HG03571 (cell line): Measurements from ENCODE around the gene GPR55.

Experiments used
- ATAC-seq: cut with Tn5 transposase; IDR thresholded peaks from one replicate; pipeline ENCODE4 v1.9.1; 2021; ENCODE audit not compliant: unreplicated experiment

GPR55 gene

GRCh38 chr2:230885463-230886130 lies 39.4 kb downstream of the GPR55 start:
- no peak for ATAC-seq

DNA sequence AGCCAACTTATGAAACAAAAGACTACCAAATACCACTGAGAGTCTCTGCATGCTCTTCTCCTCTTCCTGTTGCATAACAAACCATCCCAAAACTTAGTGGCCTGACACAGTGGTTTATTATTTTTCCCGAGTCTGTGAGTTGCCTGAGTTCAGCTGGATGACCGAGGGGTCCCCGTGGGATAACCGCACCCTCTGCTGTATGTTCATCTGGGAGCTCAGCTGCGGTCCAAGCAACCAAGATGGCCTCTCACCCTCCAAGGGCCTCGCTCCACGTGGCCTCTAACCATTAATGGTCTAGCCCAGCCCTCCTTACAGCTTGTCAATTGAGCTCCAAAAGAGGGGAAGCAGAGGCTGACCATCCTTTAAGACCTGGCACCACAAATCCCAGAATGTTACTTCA lies 43.2 kb downstream of the GPR55 start:
- ATAC-seq = no peak

GRCh38 chr2:230879891-230880290 lies 45.2 kb downstream of the GPR55 start:
- no peak for ATAC-seq

- ATAC-seq = no peak
Observed at GRCh38 chr2:230879271-230879882, 45.7 kb downstream of the GPR55 start.

GRCh38 chr2:230878599-230879188 lies 46.3 kb downstream of the GPR55 start:
- ATAC-seq = no peak

GRCh38 chr2:230877759-230878598 lies 47.1 kb downstream of the GPR55 start:
- ATAC-seq = no peak

DNA sequence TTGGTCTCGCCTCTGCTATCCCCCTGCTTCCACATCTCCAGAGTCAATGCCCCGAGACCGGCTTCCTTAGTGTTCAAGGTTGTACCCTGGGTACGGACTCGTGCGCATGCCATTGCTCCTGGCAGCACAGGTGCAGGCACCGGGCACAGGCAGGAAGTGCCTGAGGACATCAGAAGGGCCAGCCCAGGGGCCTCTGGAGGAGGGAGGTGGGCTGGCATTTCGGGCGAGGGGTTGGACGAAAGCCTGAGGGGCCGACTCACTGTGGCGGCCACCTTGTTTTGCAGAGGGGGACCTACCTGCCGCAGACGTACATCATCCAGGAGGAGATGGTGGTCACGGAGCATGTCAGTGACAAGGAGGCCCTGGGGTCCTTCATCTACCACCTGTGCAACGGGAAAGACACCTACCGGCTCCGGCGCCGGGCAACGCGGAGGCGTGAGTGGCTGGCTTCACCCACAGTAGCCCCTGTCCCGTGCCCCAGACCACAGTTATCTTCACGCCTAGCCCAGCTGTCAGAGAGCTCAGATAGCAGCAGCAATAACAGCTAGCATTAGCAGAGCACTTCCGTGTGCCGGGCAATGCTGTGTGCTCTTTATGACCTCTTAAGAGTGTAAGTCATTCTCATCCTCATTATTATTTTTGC lies 47.8 kb downstream of the GPR55 start:
- no peak for ATAC-seq

- no peak for ATAC-seq
Observed at GRCh38 chr2:230875347-230876315, 49.4 kb downstream of the GPR55 start.

GRCh38 chr2:230874876-230875275 lies 50.2 kb downstream of the GPR55 start:
- ATAC-seq = no peak

DNA sequence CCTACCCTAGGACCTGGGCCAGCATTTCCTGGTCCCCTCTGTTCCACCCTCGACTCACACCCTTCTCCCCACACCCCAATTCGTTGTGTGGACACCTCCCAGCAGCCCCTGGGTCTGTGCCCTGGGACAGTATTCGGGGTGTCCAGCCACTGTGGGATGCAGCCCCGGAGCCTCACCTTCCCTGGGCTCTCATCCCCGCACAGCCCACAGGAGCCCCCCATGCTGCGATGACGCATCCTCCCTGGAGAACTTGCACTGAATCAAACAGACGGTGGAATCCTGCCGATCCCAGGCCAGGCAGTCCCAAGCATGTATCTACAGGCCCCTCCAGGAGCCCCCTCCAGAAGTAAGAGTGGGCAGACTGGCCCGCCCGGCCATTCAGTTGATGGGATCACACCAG lies 50.6 kb downstream of the GPR55 start:
- ATAC-seq = no peak

DNA sequence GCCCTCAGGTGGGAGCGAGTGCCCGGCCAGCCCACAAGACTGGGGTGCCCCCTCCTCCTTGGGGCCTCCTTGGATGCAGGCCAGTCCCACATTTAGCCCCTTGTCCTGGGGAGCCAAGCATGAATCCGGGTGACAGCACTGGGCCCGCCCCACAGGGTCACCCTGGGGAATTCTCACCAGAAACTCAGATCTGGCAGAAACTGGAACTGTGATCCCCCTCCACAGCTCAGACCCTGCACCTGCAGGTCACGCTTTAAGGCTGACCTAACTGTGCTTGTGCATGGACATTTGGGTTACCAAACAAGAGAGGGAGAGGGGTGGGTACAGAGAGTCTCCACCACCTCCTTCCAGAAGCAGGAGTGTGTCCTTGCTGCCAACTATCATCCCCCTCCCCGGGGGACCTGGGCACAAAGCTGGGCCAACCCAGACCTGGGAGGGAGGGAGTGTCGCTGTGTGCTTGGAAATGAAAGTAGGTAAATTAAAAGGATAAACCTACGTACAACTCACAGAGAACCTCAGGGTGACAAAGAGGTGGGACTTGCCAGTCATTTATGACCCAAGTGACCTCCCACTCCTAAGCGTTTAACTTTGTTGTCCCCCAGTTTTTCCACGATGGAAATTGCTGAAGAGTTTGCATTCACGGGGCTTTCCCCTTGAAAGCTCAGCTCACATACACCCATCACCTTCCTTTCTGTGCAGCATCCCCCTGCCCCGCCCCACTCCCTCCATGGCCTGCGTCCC lies 51.2 kb downstream of the GPR55 start:
- peak; percentile 82 for ATAC-seq

DNA sequence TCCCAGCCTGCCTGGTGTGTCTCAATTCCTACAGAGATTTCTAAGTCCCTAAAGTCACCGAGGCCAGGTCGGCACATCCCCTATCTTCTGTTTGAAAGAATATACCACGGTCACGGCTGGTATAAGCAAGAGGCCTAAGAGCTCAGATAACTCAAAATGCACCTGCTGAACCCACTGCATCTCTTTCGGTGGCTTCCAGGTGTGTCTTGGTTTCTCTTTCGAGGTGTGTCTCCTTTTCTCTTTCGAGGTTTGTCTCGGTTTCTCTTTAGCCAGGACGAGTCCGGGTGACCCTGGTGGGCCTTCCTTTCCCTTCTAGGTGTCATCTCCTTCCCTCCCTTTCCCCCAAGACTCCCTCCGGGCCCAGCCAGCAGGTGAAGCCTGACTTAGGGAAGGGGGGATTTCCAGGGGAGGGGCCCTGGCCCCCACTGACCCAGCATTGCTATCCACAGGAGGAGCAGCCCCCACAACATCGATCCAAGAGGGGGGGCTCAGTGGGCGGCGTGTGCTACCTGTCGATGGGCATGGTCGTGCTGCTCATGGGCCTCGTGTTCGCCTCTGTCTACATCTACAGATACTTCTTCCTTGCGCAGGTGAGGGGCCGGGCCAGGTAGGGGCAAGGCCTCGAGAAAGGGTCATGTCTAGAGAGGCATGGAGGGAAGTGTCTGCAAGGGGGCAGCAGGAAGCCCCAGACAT lies 51.9 kb downstream of the GPR55 start:
- ATAC-seq = peak; percentile 54

- ATAC-seq = no peak
Observed at GRCh38 chr2:230872151-230872967, 52.7 kb downstream of the GPR55 start.

GRCh38 chr2:230871361-230872150 lies 53.5 kb downstream of the GPR55 start:
- ATAC-seq = no peak

DNA sequence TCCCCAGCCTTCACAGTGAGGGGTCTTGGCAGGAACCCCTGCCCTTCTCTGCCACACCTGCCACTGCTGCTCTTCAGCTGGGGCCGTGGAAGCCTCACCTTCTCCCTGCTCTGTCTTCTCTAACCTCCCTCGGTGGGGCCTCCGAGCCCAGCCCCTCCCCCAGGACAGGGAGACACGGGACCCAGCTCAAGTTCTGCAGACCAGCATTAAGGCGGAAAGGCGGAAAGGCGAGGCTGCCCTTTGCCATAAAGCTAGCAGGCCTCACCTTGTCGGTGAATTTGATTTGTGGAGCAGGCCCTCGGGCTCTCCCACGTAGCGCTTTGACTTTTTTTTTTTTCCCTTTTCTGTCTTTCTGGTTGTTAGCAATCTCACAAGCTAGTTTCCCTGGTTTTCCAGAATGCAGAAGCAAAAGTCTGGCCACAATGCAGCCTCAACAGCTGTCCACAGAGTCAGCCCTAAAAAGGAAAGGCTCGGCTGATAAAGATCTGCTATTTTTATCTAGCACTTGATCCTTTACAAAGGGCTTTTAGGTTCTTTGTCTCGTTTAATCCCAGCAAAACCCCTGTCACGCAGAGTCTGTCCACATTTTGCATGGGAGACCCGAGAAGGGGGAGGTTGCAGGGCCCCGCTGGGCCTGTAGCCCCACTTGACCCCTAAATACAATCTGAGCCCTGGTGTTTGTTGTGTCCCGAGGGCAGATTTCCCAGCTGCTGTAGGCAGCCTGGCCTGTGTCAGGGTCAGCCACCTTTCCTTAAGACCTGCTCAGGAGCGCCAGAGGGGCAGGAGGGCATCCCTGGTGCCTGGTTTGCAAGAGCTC lies 54.3 kb downstream of the GPR55 start:
- no peak for ATAC-seq

GRCh38 chr2:230869914-230870543 lies 55.0 kb downstream of the GPR55 start:
- ATAC-seq = no peak
